Measurements from ENCODE around the gene SLC24A3. TPM values are rescaled to one million over a fixed set of nuclear protein-coding genes. Genes with fewer than 3 reads are reported as not detected.
"Not testable (repeated sequence)": the region's sequence is repeated elsewhere in the genome, so short reads cannot be mapped to it uniquely, and the experiment has no call there.

Gene SLC24A3
- total RNA-seq, 1 donor from 2014 or later, result 0.51 TPM

DNA sequence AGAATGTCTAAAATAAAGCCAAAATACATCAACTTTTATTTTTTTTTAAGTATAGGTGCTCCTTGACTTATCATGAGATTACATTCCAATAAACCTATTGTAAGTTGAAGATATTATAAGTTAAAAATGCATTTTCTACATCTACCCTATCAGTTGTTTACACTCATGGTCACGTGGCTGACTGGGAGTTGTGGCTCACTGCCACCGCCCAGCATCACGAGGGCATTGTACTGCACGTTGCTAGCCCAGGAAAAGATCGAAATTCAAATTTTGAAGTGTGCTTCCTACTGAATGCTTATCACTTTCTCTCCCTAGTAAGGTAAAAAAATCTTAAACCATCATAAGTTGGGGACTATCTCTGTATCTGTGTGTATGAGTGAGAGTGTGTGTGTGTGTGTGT lies 419.0 kb downstream of the SLC24A3 start:
- Mint-ChIP-seq H3K27me3 (ENCODE audit: low read depth) (peaks cover 8% of the 10 kb centered on the region), H3K4me1 (no peaks in the 10 kb centered on the region), H3K36me3 (ENCODE audit: low read depth) (no peaks in the 10 kb centered on the region), H3K4me3 (no peak overlapping the region), H3K9me3 (peaks cover 3% of the 10 kb centered on the region), H3K27ac (ENCODE audit: unreplicated experiment) (no peak overlapping the region)
- DNase-seq (ENCODE audit: low read depth, low spot score), result no peak
- TF ChIP-seq, protein P1, sequence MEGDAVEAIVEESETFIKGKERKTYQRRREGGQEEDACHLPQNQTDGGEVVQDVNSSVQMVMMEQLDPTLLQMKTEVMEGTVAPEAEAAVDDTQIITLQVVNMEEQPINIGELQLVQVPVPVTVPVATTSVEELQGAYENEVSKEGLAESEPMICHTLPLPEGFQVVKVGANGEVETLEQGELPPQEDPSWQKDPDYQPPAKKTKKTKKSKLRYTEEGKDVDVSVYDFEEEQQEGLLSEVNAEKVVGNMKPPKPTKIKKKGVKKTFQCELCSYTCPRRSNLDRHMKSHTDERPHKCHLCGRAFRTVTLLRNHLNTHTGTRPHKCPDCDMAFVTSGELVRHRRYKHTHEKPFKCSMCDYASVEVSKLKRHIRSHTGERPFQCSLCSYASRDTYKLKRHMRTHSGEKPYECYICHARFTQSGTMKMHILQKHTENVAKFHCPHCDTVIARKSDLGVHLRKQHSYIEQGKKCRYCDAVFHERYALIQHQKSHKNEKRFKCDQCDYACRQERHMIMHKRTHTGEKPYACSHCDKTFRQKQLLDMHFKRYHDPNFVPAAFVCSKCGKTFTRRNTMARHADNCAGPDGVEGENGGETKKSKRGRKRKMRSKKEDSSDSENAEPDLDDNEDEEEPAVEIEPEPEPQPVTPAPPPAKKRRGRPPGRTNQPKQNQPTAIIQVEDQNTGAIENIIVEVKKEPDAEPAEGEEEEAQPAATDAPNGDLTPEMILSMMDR (conservative IDR thresholded peaks at IDR 0.05), result no peak

DNA sequence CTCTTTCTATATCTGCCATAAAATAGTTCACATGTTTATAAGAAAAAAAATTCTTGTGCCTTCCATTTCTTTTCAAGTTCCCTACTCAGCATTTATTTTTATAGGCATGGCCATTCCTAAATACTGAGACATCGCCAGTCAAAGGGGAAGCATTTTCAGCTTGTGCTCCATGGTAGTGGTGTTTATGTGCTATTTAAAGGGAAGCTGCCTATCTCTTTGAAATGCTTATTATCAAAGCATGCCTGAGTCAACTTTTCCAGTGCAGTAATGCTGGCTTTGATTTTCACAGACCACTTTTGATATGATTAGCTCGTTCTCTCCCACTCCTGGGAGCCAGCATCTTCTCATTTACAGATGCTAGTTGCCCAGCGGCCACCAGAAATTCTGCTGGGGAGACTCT lies 421.5 kb downstream of the SLC24A3 start:
- Mint-ChIP-seq H3K36me3 (ENCODE audit: low read depth) (no peaks in the 10 kb centered on the region), H3K27ac (ENCODE audit: unreplicated experiment) (no peak overlapping the region), H3K9me3 (peaks cover 3% of the 10 kb centered on the region), H3K27me3 (ENCODE audit: low read depth) (peaks cover 4% of the 10 kb centered on the region), H3K4me3 (no peak overlapping the region), H3K4me1 (no peaks in the 10 kb centered on the region)
- TF ChIP-seq, protein P1 (conservative IDR thresholded peaks at IDR 0.05), result no peak
- DNase-seq (ENCODE audit: low read depth, low spot score), result no peak

DNA sequence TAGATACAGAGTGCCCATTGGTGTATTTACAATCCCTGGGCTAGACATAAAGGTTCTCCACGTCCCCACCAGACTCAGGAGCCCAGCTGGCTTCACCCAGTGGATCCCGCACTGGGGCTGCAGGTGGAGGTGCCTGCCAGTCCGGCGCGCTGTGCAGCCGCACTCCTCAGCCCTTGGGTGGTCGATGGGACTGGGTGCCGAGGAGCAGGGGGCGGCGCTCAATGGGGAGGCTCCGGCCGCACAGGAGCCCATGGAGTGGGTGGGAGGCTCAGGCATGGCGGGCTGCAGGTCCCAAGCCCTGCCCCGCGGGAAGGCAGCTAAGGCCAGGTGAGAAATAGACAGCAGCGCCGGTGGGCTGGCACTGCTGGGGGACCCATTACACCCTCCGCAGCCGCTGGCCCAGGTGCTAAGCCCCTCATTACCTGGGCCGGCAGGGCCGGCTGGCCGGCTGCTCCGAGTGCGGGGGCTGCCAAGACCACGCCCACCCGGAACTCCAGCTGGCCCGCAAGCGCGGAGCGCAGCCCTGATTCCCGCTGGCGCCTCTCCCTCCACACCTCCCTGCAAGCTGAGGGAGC lies 427.1 kb downstream of the SLC24A3 start:
- not testable (repeated sequence) for DNase-seq (ENCODE audit: low read depth, low spot score); H3K4me1 Mint-ChIP-seq; H3K27ac Mint-ChIP-seq (ENCODE audit: unreplicated experiment); H3K4me3 Mint-ChIP-seq; H3K9me3 Mint-ChIP-seq; H3K36me3 Mint-ChIP-seq (ENCODE audit: low read depth)
- peaks cover 10% of the 10 kb centered on the region for H3K27me3 Mint-ChIP-seq (ENCODE audit: low read depth)

DNA sequence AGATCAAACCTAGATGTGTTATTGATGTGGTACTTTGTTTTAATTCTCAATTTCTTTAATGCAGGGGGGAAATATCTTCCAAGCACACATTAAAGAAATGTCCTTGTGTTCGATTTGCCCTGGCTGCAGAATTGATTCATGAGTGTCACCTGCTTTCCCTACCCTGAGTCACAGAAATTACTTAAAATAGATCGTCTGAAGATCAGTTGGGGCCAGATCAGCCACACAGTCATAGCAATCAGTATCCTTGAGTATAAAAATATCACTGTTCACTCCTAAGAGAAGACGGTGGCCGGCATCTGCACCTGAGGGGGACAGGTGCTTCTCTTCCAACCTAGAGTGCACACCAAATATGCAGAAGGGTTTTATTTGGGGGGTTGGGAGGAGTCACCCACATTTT lies 430.4 kb downstream of the SLC24A3 start:
- Mint-ChIP-seq H3K27me3 (ENCODE audit: low read depth) (peaks cover 14% of the 10 kb centered on the region), H3K4me3 (no peak overlapping the region), H3K9me3 (no peaks in the 10 kb centered on the region), H3K36me3 (ENCODE audit: low read depth) (no peaks in the 10 kb centered on the region), H3K4me1 (no peaks in the 10 kb centered on the region), H3K27ac (ENCODE audit: unreplicated experiment) (no peak overlapping the region)
- no peak for DNase-seq (ENCODE audit: low read depth, low spot score)
- TF ChIP-seq, protein P1 (conservative IDR thresholded peaks at IDR 0.05), result no peak

DNA sequence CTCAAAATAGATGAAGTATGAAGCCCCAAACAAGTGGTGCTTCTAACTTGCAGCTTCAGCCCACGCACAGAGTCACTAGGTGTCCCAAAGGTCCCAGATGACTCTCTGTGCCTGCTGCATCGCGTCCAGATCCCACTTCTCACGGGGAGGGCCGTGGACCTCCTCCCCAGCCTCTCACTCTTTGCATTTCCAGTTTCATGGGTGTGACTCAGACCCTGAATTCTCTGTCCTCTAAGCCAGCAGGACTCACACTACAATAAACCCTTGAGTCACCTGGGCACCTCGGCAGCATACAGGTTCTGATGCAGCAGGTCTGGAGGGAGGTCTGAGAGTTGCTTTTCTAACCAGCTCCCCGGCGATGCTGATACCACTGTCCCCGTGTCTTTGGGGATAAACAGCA lies 431.6 kb downstream of the SLC24A3 start:
- TF ChIP-seq, protein P1 (conservative IDR thresholded peaks at IDR 0.05), result no peak
- no peak for DNase-seq (ENCODE audit: low read depth, low spot score)
- no peaks in the 10 kb centered on the region for H3K4me1 Mint-ChIP-seq
- H3K27me3 Mint-ChIP-seq (ENCODE audit: low read depth), result peaks cover 12% of the 10 kb centered on the region
- no peaks in the 10 kb centered on the region for H3K36me3 Mint-ChIP-seq (ENCODE audit: low read depth)
- H3K9me3 Mint-ChIP-seq, result no peaks in the 10 kb centered on the region
- H3K27ac Mint-ChIP-seq (ENCODE audit: unreplicated experiment), result no peak overlapping the region
- no peak overlapping the region for H3K4me3 Mint-ChIP-seq

DNA sequence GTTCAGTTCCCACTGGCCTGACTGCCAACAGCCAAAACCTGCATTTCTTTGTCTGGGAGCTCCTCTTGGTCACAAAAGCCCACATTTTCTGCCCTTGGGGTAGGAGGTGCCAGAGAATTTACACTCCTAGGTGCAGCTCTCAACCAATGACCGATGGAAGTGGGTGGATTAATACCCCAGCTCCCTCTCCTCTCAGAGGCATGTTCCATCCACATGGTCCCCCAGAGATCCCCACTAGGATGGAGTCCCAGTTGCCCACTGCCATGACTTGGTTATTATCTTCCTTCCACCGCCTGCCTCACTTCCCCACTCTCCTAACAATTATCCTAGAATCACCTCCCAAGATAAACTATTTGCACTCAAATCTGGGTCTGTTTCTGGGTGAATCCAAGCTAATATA lies 434.5 kb downstream of the SLC24A3 start:
- H3K9me3 Mint-ChIP-seq, result peaks cover 3% of the 10 kb centered on the region
- H3K27ac Mint-ChIP-seq (ENCODE audit: unreplicated experiment), result no peak overlapping the region
- no peak overlapping the region for H3K4me3 Mint-ChIP-seq
- no peaks in the 10 kb centered on the region for H3K4me1 Mint-ChIP-seq
- no peak for DNase-seq (ENCODE audit: low read depth, low spot score)
- TF ChIP-seq, protein P1 (conservative IDR thresholded peaks at IDR 0.05), result no peak
- no peaks in the 10 kb centered on the region for H3K36me3 Mint-ChIP-seq (ENCODE audit: low read depth)
- H3K27me3 Mint-ChIP-seq (ENCODE audit: low read depth), result peaks cover 15% of the 10 kb centered on the region
